GM12878 (cell line): Measurements from ENCODE around the gene TPK1. TPM values are rescaled to one million over a fixed set of nuclear protein-coding genes. Genes with fewer than 3 reads are reported as not detected.

ENCODE experiments used
- ATAC-seq: fragments of 200-7000 bp; cut with Tn5 transposase; 3 replicates; pipeline ENCODE4 v1.9.1; 2020; ENCODE audit warnings: mild to moderate bottlenecking, moderate library complexity
- BruUV-seq: library from RNA; stranded (reverse); fragments of 400-500 nt; replicated peaks from 2 replicates; lab custom pipeline; 2021; lab: Mats Ljungman, UMichigan
- CTCF ChIA-PET: fragments of 300-600 bp; sonication (Branson Sonifier 250); formaldehyde crosslinking; extraction: SDS; loops from one replicate; lab custom pipeline; 2021; ENCODE audit warnings: inconsistent platforms; lab: Yijun Ruan, JAX
- POLR2A ChIA-PET: fragments of 350-600 bp; formaldehyde crosslinking; extraction: SDS; loops from one replicate; lab custom pipeline; 2021; ENCODE audit warnings: inconsistent platforms; lab: Charles Lee
- RAD21 ChIA-PET: fragments of 300-600 bp; sonication (Branson Sonifier 250); formaldehyde crosslinking; loops from one replicate; lab custom pipeline; 2023; ENCODE audit warnings: antibody characterized with exemption; ENCODE audit not compliant: unreplicated experiment; lab: Charles Lee
- SMC1A ChIA-PET: fragments of 300-600 bp; sonication (Branson Sonifier 250); formaldehyde crosslinking; loops from one replicate; lab custom pipeline; 2023; ENCODE audit not compliant: unreplicated experiment, uncharacterized antibody; lab: Charles Lee
- DNase-seq: peaks from one replicate; pipeline ENCODE4 v3.0.0-alpha.2; 2011; ENCODE audit warnings: low read depth, low spot score
- FAIRE-seq: peaks from 3 replicates; lab custom pipeline; 2011; peaks lifted over from hg19 to GRCh38; lab: Jason Lieb, UNC
- H2AFZ ChIP-seq: 2 replicates; pipeline ENCODE4 v1.6.0; 2011; ENCODE audit warnings: low read depth, low read length, control low read depth; ENCODE audit not compliant: control insufficient read depth
- H3K27ac ChIP-seq: 2 replicates; pipeline ENCODE4 v1.5.1; 2011; ENCODE audit warnings: control low read depth; ENCODE audit not compliant: control insufficient read depth, insufficient read depth
- H3K27me3 ChIP-seq, 2 experiments: replicated peaks in 1 of 2; 2 replicates each; pipeline versions ENCODE4 v1.6.0 to v1.6.1; 2011; ENCODE audit warnings: low read length in 1 of 2; ENCODE audit not compliant: control insufficient read depth in 2 of 2, insufficient read depth in 2 of 2
- H3K36me3 ChIP-seq, 2 experiments: 2 replicates each; pipeline ENCODE4 v1.5.1; 2011; ENCODE audit warnings: low read length in 1 of 2; ENCODE audit not compliant: control insufficient read depth in 2 of 2, insufficient read depth in 2 of 2
- H3K4me1 ChIP-seq: 2 replicates; pipeline ENCODE4 v1.6.1; 2011; ENCODE audit warnings: mild to moderate bottlenecking, low read length, moderate library complexity, mixed read lengths; ENCODE audit not compliant: control insufficient read depth, insufficient read depth
- H3K4me2 ChIP-seq: 2 replicates; pipeline ENCODE4 v1.6.0; 2011; ENCODE audit warnings: control low read depth; ENCODE audit not compliant: control insufficient read depth, insufficient read depth
- H3K4me3 ChIP-seq: fragments of 200-600 bp; sonication (generic); 2 replicates; pipeline ENCODE4 v1.5.1; 2016
- H3K79me2 ChIP-seq: 2 replicates; pipeline ENCODE4 v1.6.0; 2011; ENCODE audit warnings: low read length; ENCODE audit not compliant: control insufficient read depth, insufficient read depth
- H3K9ac ChIP-seq: 2 replicates; pipeline ENCODE4 v1.8.0; 2011; ENCODE audit warnings: low read length, control low read depth, mixed read lengths; ENCODE audit not compliant: control insufficient read depth, insufficient read depth
- H3K9me3 ChIP-seq: replicated peaks from 3 replicates; pipeline ENCODE4 v1.5.1; 2011; ENCODE audit warnings: mild to moderate bottlenecking, low read length; ENCODE audit not compliant: control insufficient read depth, insufficient read depth
- H4K20me1 ChIP-seq: 2 replicates; pipeline ENCODE4 v1.6.0; 2011; ENCODE audit not compliant: control insufficient read depth, insufficient read depth
- BACH1 ChIP-seq: fragments of 450-650 bp; IDR thresholded peaks from 2 replicates; pipeline ENCODE4 v1.6.1; 2017; ENCODE audit warnings: mild to moderate bottlenecking, borderline replicate concordance
- EP300 ChIP-seq, 2 experiments: fragments of 150-350 bp in 1 of 2; IDR thresholded peaks; 2 replicates each; pipeline ENCODE4 v1.6.1; 2011 to 2012; ENCODE audit warnings: low read depth in 2 of 2, low read length in 2 of 2, borderline replicate concordance in 1 of 2, improper control_type of control experiment in 1 of 2, inconsistent platforms in 1 of 2; ENCODE audit not compliant: control insufficient read depth in 1 of 2
- FOS ChIP-seq: IDR thresholded peaks from 3 replicates; pipeline ENCODE4 v1.6.1; 2011; ENCODE audit warnings: borderline replicate concordance; ENCODE audit not compliant: insufficient read length; ENCODE audit errors: extremely low read depth
- MTA2 ChIP-seq: fragments of 450-650 bp; IDR thresholded peaks from 2 replicates; pipeline ENCODE4 v1.6.1; 2016; ENCODE audit warnings: low read depth, mild to moderate bottlenecking, moderate library complexity
- NFYA ChIP-seq: IDR thresholded peaks from 2 replicates; pipeline ENCODE4 v1.6.1; 2011; ENCODE audit warnings: low read depth, mild to moderate bottlenecking, low read length, improper control_type of control experiment, borderline replicate concordance
- PAX8 ChIP-seq: fragments of 450-650 bp; IDR thresholded peaks from 2 replicates; pipeline ENCODE4 v1.6.1; 2017; ENCODE audit warnings: mild to moderate bottlenecking, moderate library complexity
- SKIL ChIP-seq: fragments of 450-650 bp; IDR thresholded peaks from 2 replicates; pipeline ENCODE4 v1.6.1; 2017; ENCODE audit warnings: mild to moderate bottlenecking, low read depth, inconsistent platforms; ENCODE audit not compliant: poor library complexity, severe bottlenecking
- SREBF1 ChIP-seq: IDR thresholded peaks from 2 replicates; pipeline ENCODE4 v1.6.1; 2012; ENCODE audit warnings: mild to moderate bottlenecking, low read length
- SREBF2 ChIP-seq: IDR thresholded peaks from 2 replicates; pipeline ENCODE4 v1.6.1; 2012; ENCODE audit warnings: mild to moderate bottlenecking, low read length
- WGBS: methylation state at CpG from one replicate; pipeline ENCODE4 v1.1.6; 2016; ENCODE audit warnings: low lambda C conversion rate; ENCODE audit not compliant: insufficient replicate concordance, insufficient coverage; ENCODE audit errors: missing lambda C conversion rate; 5-methylcytosine and 5-hydroxymethylcytosine counted together
- in situ Hi-C: fragments of 300-500 bp; cut with MboI; formaldehyde crosslinking; loops from 9 replicates; pipeline ENCODE4 v1.14.3; 2018; ENCODE audit warnings: mixed read lengths
- intact Hi-C: fragments of 100-400 bp; cut with micrococcal nuclease; formaldehyde crosslinking; loops from one replicate; pipeline ENCODE4 v1.14.2; 2022; ENCODE audit not compliant: unreplicated experiment
- polyA plus RNA-seq, 11 experiments: library from polyadenylated mRNA; depleted of rRNA in 4 of 11; unstranded in 6 of 11; stranded (reverse) in 5 of 11; fragments of >200 nt; fragmentation: Nextera tagmentation in 4 of 11; fragmentation: Illumina TruSeq in 1 of 11; extraction: Ambion mirVana in 4 of 11; extraction: Trizol in 1 of 11; gene quantifications; 1 replicate in 1 of 11; 2 replicates in 10 of 11; pipeline versions ENCODE4 v1.2.1 to v1.2.3, GENCODE V29; 2011 to 2016; ENCODE audit warnings: inconsistent platforms in 2 of 11, missing spikeins in 2 of 11, low read depth in 1 of 11
- total RNA-seq, 4 experiments: library from RNA; depleted of rRNA in 3 of 4; stranded (reverse); fragments of >200 nt in 3 of 4; fragmentation: Illumina TruSeq in 1 of 4; extraction: Trizol in 1 of 4; gene quantifications; 2 replicates each; pipeline versions ENCODE4 v1.2.1 to v1.2.3, GENCODE V29; 2013 to 2021
- TF ChIP-seq, protein P1 (sequence below): fragments of 450-650 bp; IDR thresholded peaks from 2 replicates; pipeline ENCODE4 v1.6.1; 2016; ENCODE audit warnings: mild to moderate bottlenecking
- TF ChIP-seq, protein P2 (sequence below): IDR thresholded peaks from 2 replicates; pipeline ENCODE4 v1.6.1; 2011; ENCODE audit warnings: borderline replicate concordance, low read depth, mild to moderate bottlenecking, moderate library complexity, mixed read lengths, low read length; ENCODE audit not compliant: insufficient read depth; ENCODE audit errors: extremely low read length
- TF ChIP-seq, protein P3 (sequence below): IDR thresholded peaks from 2 replicates; pipeline ENCODE4 v1.6.1; 2011; ENCODE audit warnings: low read depth, low read length, improper control_type of control experiment, borderline replicate concordance
- TF ChIP-seq, protein P4 (sequence below): fragments of 450-650 bp; IDR thresholded peaks from 2 replicates; pipeline ENCODE4 v1.6.1; 2014; ENCODE audit warnings: mild to moderate bottlenecking

Gene TPK1
- total and polyA plus RNA-seq, 10 of the 15 experiments (the other 5 are each of a cell fraction or from before 2014, with no cell fraction given) = 7.1 to 19.0 (median 9.3) TPM

GRCh38 chr7:144791488-144791887 lies 44.4 kb downstream of the TPK1 start:
- no peak for FAIRE-seq
- no peak overlapping the region for H2AFZ ChIP-seq
- 52% methylated on average over 2 of the region's 2 CpGs for WGBS
- SMC1A ChIA-PET = interaction anchor here (1.3 kb wide), 1 partner anchor 44 kb away, joined by 3 read pairs; the partner anchor contains the start of gene TPK1
- no peak overlapping the region for H3K27ac ChIP-seq
- in situ Hi-C loops = no loop called here
- no peak for ATAC-seq
- TF ChIP-seq, protein P1, sequence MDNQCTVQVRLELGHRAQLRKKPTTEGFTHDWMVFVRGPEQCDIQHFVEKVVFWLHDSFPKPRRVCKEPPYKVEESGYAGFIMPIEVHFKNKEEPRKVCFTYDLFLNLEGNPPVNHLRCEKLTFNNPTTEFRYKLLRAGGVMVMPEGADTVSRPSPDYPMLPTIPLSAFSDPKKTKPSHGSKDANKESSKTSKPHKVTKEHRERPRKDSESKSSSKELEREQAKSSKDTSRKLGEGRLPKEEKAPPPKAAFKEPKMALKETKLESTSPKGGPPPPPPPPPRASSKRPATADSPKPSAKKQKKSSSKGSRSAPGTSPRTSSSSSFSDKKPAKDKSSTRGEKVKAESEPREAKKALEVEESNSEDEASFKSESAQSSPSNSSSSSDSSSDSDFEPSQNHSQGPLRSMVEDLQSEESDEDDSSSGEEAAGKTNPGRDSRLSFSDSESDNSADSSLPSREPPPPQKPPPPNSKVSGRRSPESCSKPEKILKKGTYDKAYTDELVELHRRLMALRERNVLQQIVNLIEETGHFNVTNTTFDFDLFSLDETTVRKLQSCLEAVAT = no peak
- TF ChIP-seq FOS (no peak), SREBF2 (no peak), EP300 (IDR thresholded peaks at IDR 0.05; ENCODE audit: borderline replicate concordance in 1 of 2, control insufficient read depth in 1 of 2, low read depth in 2 of 2, low read length in 2 of 2) (no peak), SREBF1 (no peak), SKIL (no peak), MTA2 (no peak), NFYA (no peak), PAX8 (no peak), BACH1 (no peak)
- TF ChIP-seq, protein P2, sequence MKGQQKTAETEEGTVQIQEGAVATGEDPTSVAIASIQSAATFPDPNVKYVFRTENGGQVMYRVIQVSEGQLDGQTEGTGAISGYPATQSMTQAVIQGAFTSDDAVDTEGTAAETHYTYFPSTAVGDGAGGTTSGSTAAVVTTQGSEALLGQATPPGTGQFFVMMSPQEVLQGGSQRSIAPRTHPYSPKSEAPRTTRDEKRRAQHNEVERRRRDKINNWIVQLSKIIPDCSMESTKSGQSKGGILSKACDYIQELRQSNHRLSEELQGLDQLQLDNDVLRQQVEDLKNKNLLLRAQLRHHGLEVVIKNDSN = no peak
- TF ChIP-seq, protein P3, sequence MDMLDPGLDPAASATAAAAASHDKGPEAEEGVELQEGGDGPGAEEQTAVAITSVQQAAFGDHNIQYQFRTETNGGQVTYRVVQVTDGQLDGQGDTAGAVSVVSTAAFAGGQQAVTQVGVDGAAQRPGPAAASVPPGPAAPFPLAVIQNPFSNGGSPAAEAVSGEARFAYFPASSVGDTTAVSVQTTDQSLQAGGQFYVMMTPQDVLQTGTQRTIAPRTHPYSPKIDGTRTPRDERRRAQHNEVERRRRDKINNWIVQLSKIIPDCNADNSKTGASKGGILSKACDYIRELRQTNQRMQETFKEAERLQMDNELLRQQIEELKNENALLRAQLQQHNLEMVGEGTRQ = no peak
- TF ChIP-seq, protein P4, sequence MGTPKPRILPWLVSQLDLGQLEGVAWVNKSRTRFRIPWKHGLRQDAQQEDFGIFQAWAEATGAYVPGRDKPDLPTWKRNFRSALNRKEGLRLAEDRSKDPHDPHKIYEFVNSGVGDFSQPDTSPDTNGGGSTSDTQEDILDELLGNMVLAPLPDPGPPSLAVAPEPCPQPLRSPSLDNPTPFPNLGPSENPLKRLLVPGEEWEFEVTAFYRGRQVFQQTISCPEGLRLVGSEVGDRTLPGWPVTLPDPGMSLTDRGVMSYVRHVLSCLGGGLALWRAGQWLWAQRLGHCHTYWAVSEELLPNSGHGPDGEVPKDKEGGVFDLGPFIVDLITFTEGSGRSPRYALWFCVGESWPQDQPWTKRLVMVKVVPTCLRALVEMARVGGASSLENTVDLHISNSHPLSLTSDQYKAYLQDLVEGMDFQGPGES = no peak
- TF ChIP-seq, all 136 proteins: peak for 0
- ChIA-PET RAD21 (no interaction called here), CTCF (interaction anchor here (1.3 kb wide), 1 partner anchor 53 kb away, joined by 3 read pairs; no protein-coding TSS in a partner anchor), POLR2A (interaction anchor here (0.6 kb wide), 1 partner anchor 284 kb away, joined by 5 read pairs; no protein-coding TSS in a partner anchor)
- H3K4me3 ChIP-seq = no peak overlapping the region
- no peaks in the 10 kb centered on the region for H3K4me1 ChIP-seq
- H3K4me2 ChIP-seq = no peak overlapping the region
- intact Hi-C loops = no loop called here
- no peaks in the 10 kb centered on the region for H3K36me3 ChIP-seq
- no peaks in the 10 kb centered on the region for H4K20me1 ChIP-seq
- H3K9me3 ChIP-seq = no peaks in the 10 kb centered on the region; the same call in 2 of the 3 replicates
- no TSS peak for BruUV-seq
- no peaks in the 10 kb centered on the region for H3K27me3 ChIP-seq
- H3K9ac ChIP-seq = no peak overlapping the region
- no peak for DNase-seq
- no peaks in the 10 kb centered on the region for H3K79me2 ChIP-seq
